ENCODE results near the gene MTMR11. TPM values are rescaled to one million over a fixed set of nuclear protein-coding genes. Genes with fewer than 3 reads are reported as not detected.

MTMR11 gene
- total and polyA plus RNA-seq, 9 of the 15 experiments (the other 6 are each of a cell fraction or from before 2014, with no cell fraction given) = 0.09 to 1.6 (median 0.51) TPM

DNA sequence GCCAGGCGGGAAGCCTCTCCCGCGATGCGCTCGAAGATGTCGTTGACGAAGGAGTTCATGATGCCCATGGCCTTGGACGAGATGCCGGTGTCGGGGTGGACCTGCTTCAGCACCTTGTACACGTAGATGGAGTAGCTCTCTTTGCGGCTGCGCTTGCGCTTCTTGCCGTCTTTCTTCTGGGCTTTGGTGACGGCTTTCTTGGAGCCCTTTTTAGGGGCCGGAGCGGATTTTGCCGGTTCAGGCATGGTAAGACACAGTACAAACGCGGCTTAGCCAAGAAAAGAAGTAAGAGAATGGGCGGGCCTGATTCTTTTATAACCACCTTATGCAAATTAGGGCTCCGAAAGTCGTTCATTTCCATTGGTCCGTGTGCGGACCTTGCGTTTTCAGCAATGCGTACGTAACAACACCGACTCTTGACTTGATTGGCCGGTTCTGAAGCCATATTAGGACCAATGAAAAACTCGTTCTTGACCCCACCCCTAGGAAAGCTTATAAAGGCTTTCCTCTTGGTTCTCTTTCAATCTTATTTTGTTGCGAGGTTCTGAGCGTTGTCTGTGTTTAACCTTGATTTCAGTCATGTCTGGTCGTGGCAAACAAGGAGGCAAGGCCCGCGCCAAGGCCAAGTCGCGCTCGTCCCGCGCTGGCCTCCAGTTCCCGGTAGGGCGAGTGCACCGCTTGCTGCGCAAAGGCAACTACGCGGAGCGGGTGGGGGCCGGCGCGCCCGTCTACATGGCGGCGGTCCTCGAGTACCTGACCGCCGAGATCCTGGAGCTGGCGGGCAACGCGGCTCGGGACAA, 50.1 kb downstream of the MTMR11 start (continued):
- no peak for TF ChIP-seq ELF4 (CRISPR knock-in tag; IDR thresholded peaks at IDR 0.05)
- peak; percentile 80; the same call in 1 of the 2 replicates for TF ChIP-seq FOXP1 (CRISPR knock-in tag; IDR thresholded peaks at IDR 0.05)
- TF ChIP-seq NUFIP1 (IDR thresholded peaks at IDR 0.05; ENCODE audit: partially characterized antibody) = no peak
- TF ChIP-seq TSC22D4 (tag; IDR thresholded peaks at IDR 0.05) = no peak
- TF ChIP-seq, protein P1, sequence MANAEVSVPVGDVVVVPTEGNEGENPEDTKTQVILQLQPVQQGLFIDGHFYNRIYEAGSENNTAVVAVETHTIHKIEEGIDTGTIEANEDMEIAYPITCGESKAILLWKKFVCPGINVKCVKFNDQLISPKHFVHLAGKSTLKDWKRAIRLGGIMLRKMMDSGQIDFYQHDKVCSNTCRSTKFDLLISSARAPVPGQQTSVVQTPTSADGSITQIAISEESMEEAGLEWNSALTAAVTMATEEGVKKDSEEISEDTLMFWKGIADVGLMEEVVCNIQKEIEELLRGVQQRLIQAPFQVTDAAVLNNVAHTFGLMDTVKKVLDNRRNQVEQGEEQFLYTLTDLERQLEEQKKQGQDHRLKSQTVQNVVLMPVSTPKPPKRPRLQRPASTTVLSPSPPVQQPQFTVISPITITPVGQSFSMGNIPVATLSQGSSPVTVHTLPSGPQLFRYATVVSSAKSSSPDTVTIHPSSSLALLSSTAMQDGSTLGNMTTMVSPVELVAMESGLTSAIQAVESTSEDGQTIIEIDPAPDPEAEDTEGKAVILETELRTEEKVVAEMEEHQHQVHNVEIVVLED (CRISPR knock-in tag; IDR thresholded peaks at IDR 0.05) = peak; percentile 24; the same call in 1 of the 2 replicates
- TF ChIP-seq ZNF212 (CRISPR knock-in tag; IDR thresholded peaks at IDR 0.05) = no peak
- 0 out of 2 replicates have a peak, but pooled peaks have one; percentile 19 for TF ChIP-seq SAFB (IDR thresholded peaks at IDR 0.05; ENCODE audit: borderline replicate concordance, low read depth, low read length)
- TF ChIP-seq, protein P2, sequence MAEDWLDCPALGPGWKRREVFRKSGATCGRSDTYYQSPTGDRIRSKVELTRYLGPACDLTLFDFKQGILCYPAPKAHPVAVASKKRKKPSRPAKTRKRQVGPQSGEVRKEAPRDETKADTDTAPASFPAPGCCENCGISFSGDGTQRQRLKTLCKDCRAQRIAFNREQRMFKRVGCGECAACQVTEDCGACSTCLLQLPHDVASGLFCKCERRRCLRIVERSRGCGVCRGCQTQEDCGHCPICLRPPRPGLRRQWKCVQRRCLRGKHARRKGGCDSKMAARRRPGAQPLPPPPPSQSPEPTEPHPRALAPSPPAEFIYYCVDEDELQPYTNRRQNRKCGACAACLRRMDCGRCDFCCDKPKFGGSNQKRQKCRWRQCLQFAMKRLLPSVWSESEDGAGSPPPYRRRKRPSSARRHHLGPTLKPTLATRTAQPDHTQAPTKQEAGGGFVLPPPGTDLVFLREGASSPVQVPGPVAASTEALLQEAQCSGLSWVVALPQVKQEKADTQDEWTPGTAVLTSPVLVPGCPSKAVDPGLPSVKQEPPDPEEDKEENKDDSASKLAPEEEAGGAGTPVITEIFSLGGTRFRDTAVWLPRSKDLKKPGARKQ (CRISPR knock-in tag; IDR thresholded peaks at IDR 0.05) = no peak
- TF ChIP-seq OTX1 (CRISPR knock-in tag; IDR thresholded peaks at IDR 0.05) = peak; percentile 61
- TF ChIP-seq MAZ (CRISPR knock-in tag; conservative IDR thresholded peaks at IDR 0.05 in 1 of 2, IDR thresholded peaks at IDR 0.05 in 1 of 2) = peak; percentile 15 to 68
- TF ChIP-seq, protein P3, sequence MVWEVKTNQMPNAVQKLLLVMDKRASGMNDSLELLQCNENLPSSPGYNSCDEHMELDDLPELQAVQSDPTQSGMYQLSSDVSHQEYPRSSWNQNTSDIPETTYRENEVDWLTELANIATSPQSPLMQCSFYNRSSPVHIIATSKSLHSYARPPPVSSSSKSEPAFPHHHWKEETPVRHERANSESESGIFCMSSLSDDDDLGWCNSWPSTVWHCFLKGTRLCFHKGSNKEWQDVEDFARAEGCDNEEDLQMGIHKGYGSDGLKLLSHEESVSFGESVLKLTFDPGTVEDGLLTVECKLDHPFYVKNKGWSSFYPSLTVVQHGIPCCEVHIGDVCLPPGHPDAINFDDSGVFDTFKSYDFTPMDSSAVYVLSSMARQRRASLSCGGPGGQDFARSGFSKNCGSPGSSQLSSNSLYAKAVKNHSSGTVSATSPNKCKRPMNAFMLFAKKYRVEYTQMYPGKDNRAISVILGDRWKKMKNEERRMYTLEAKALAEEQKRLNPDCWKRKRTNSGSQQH (CRISPR knock-in tag; IDR thresholded peaks at IDR 0.05) = peak; percentile 70; the same call in 1 of the 2 replicates
- TF ChIP-seq, protein P4, sequence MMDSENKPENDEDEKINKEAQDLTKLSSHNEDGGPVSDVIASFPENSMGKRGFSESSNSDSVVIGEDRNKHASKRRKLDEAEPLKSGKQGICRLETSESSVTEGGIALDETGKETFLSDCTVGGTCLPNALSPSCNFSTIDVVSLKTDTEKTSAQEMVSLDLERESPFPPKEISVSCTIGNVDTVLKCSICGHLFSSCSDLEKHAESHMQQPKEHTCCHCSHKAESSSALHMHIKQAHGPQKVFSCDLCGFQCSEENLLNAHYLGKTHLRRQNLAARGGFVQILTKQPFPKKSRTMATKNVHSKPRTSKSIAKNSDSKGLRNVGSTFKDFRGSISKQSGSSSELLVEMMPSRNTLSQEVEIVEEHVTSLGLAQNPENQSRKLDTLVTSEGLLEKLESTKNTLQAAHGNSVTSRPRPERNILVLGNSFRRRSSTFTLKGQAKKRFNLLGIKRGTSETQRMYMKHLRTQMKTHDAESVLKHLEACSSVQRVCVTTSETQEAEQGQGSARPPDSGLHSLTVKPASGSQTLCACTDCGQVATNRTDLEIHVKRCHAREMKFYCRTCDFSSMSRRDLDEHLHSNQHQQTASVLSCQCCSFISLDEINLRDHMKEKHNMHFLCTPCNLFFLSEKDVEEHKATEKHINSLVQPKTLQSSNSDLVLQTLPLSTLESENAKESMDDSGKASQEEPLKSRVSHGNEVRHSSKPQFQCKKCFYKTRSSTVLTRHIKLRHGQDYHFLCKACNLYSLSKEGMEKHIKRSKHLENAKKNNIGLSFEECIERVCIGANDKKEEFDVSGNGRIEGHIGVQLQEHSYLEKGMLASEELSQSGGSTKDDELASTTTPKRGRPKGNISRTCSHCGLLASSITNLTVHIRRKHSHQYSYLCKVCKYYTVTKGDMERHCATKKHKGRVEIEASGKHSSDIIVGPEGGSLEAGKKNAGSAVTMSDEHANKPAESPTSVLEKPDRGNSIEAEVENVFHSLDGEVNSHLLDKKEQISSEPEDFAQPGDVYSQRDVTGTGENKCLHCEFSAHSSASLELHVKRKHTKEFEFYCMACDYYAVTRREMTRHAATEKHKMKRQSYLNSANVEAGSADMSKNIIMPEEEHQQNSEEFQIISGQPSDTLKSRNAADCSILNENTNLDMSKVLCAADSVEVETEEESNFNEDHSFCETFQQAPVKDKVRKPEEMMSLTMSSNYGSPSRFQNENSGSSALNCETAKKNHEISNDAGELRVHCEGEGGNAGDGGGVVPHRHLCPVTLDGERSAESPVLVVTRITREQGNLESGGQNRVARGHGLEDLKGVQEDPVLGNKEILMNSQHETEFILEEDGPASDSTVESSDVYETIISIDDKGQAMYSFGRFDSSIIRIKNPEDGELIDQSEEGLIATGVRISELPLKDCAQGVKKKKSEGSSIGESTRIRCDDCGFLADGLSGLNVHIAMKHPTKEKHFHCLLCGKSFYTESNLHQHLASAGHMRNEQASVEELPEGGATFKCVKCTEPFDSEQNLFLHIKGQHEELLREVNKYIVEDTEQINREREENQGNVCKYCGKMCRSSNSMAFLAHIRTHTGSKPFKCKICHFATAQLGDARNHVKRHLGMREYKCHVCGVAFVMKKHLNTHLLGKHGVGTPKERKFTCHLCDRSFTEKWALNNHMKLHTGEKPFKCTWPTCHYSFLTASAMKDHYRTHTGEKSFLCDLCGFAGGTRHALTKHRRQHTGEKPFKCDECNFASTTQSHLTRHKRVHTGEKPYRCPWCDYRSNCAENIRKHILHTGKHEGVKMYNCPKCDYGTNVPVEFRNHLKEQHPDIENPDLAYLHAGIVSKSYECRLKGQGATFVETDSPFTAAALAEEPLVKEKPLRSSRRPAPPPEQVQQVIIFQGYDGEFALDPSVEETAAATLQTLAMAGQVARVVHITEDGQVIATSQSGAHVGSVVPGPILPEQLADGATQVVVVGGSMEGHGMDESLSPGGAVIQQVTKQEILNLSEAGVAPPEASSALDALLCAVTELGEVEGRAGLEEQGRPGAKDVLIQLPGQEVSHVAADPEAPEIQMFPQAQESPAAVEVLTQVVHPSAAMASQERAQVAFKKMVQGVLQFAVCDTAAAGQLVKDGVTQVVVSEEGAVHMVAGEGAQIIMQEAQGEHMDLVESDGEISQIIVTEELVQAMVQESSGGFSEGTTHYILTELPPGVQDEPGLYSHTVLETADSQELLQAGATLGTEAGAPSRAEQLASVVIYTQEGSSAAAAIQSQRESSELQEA (IDR thresholded peaks at IDR 0.05; ENCODE audit: low read depth) = no peak

Data from K562 (cell line).